Sigmoid colon (tissue), 7 donors: ENCODE data around the gene PRIM2. TPM values are rescaled to one million over a fixed set of nuclear protein-coding genes. Genes with fewer than 3 reads are reported as not detected.

ENCODE experiments used
- DNase-seq: peaks from one replicate; pipeline ENCODE4 v3.0.0-alpha.2; 2019
- H3K27ac ChIP-seq, 4 donors: fragments of 200-600 bp; sonication (generic); one replicate each; pipeline ENCODE4 v1.5.1; 2016 to 2019; ENCODE audit warnings: mild to moderate bottlenecking in 1 of 4
- H3K27me3 ChIP-seq, 3 donors: fragments of 200-600 bp; sonication (generic); one replicate each; pipeline ENCODE4 v1.5.1; 2019; ENCODE audit warnings: mild to moderate bottlenecking in 1 of 3
- H3K36me3 ChIP-seq, 4 donors: fragments of 200-600 bp; sonication (generic); one replicate each; pipeline ENCODE4 v1.5.1; 2016 to 2019
- H3K4me1 ChIP-seq, 4 donors: fragments of 200-600 bp; sonication (generic); one replicate each; pipeline ENCODE4 v1.5.1; 2017 to 2019
- H3K4me3 ChIP-seq, 4 donors: fragments of 200-600 bp; sonication (generic); one replicate each; pipeline ENCODE4 v1.5.1; 2017 to 2019; ENCODE audit warnings: mild to moderate bottlenecking in 2 of 4, moderate library complexity in 1 of 4
- H3K9me3 ChIP-seq, 4 donors: fragments of 200-600 bp in 3 of 4; sonication (generic) in 3 of 4; one replicate each; pipeline versions ENCODE4 v1.5.1 to v1.6.1; 2013 to 2019
- CTCF ChIP-seq, 4 experiments: fragments of 450-650 bp in 3 of 4; fragments of 200-600 bp in 1 of 4; IDR thresholded peaks; one replicate each; pipeline ENCODE4 v1.5.1; 2016 to 2019; ENCODE audit warnings: antibody characterized with exemption in 4 of 4, mild to moderate bottlenecking in 3 of 4, moderate library complexity in 2 of 4
- EP300 ChIP-seq, 4 donors: sonication (generic); formaldehyde crosslinking; IDR thresholded peaks; one replicate each; pipeline ENCODE4 v1.6.1; 2017; ENCODE audit warnings: antibody characterized with exemption in 4 of 4
- POLR2A ChIP-seq, 2 donors: fragments of 450-650 bp; IDR thresholded peaks; one replicate each; pipeline ENCODE4 v1.6.1; 2016; ENCODE audit warnings: antibody characterized with exemption in 2 of 2, mild to moderate bottlenecking in 2 of 2, moderate library complexity in 2 of 2
- POLR2AphosphoS5 ChIP-seq, 4 donors: sonication (generic); formaldehyde crosslinking; IDR thresholded peaks; one replicate each; pipeline ENCODE4 v1.6.1; 2017; ENCODE audit warnings: antibody characterized with exemption in 4 of 4
- whole genome bisulfite sequencing, 2 donors: extraction: QIAGEN DNeasy Blood & Tissue Kit; methylation state at CpG; one replicate each; pipeline ENCODE4 v1.1.7; 2013; 5-methylcytosine and 5-hydroxymethylcytosine counted together
- intact Hi-C: fragments of 100-400 bp; cut with DNase I; formaldehyde crosslinking; loops from one replicate; pipeline ENCODE4 v1.15.1; 2023
- polyA plus RNA-seq, 3 donors: library from polyadenylated mRNA; stranded (reverse); fragments of 200-250 nt; gene quantifications; one replicate each; pipeline ENCODE4 v1.2.3, GENCODE V29; 2013
- total RNA-seq, 4 donors: library from RNA; depleted of rRNA; stranded (reverse); fragments of >200 nt; gene quantifications; one replicate each; pipeline ENCODE4 v1.1.0, GENCODE V29; 2016
- donor health status: healthy with polysubstance abuse.
- donor health status: Bipolar disorder and iron deficiency.
- donor health status: healthy.

Gene PRIM2
- total and polyA plus RNA-seq, 7 donors, result 3.6 to 14.7 (median 10.7) TPM

- no peak for DNase-seq
- Histone ChIP-seq H3K27ac (peak overlapping the region; percentile 10 to 89 (median 87)), H3K4me1 (peaks cover 0 to 56% (median 40%) of the 10 kb centered on the region in 4 donors), H3K4me3 (no peak overlapping the region), H3K9me3 (no peaks in the 10 kb centered on the region), H3K36me3 (peaks cover 0 to 5% (median 0%) of the 10 kb centered on the region in 4 donors), H3K27me3 (no peaks in the 10 kb centered on the region)
- TF ChIP-seq POLR2AphosphoS5 (IDR thresholded peaks at IDR 0.05), result no peak
- no peak for TF ChIP-seq POLR2A (IDR thresholded peaks at IDR 0.05)
- TF ChIP-seq EP300 (IDR thresholded peaks at IDR 0.05), result no peak
- no peak for TF ChIP-seq CTCF (IDR thresholded peaks at IDR 0.05)
- intact Hi-C loops, result loop anchor here (2.0 to 5.0 kb wide), 2 partner anchors 123 to 224 kb away; partner anchors contain the start of gene ZNF451
- WGBS, 2 donors, result 86 to 87% methylated on average over 1 of the region's 1 CpG
These were observed 2.3 kb upstream of the PRIM2 start for GRCh38 chr6:57315111-57315510.

- no peak overlapping the region for H3K4me3 ChIP-seq
- TF ChIP-seq POLR2AphosphoS5 (IDR thresholded peaks at IDR 0.05) (peak in 3 of 4 donors; percentile 46 to 54 (median 51)), EP300 (IDR thresholded peaks at IDR 0.05) (peak in 3 of 4 donors; percentile 41 to 71 (median 54)), CTCF (IDR thresholded peaks at IDR 0.05) (no peak)
- H3K9me3 ChIP-seq, result no peaks in the 10 kb centered on the region
- intact Hi-C loops, result loop anchor here (1.0 to 5.0 kb wide), 4 partner anchors 124 to 361 kb away; partner anchors contain the start of genes BAG2, BEND6 and ZNF451
- WGBS, 2 donors, result 72 to 85% methylated on average over 9 of the region's 9 CpGs
- peak overlapping the region; percentile 72 to 89 (median 87) for H3K27ac ChIP-seq
- H3K36me3 ChIP-seq, result peaks cover 0 to 12% (median 0%) of the 10 kb centered on the region in 4 donors
- no peaks in the 10 kb centered on the region for H3K27me3 ChIP-seq
- peak; percentile 48 for DNase-seq
- H3K4me1 ChIP-seq, result peaks cover 0 to 56% (median 40%) of the 10 kb centered on the region in 4 donors
These were observed 1.6 kb upstream of the PRIM2 start for GRCh38 chr6:57315851-57316250.

GRCh38 chr6:57316581-57317059, 810 bp upstream of the PRIM2 start:
- intact Hi-C loops, result loop anchor here (1.0 to 5.0 kb wide), 4 partner anchors 124 to 362 kb away; partner anchors contain the start of genes BAG2, BEND6 and KIAA1586
- peak; percentile 91 for DNase-seq
- TF ChIP-seq EP300 (IDR thresholded peaks at IDR 0.05) (no peak), POLR2A (IDR thresholded peaks at IDR 0.05) (peak in 1 of 2 donors; percentile 13), CTCF (IDR thresholded peaks at IDR 0.05) (peak; percentile 68 to 87 (median 76)), POLR2AphosphoS5 (IDR thresholded peaks at IDR 0.05) (peak; percentile 21 to 64 (median 58))
- H3K27me3 ChIP-seq, result no peaks in the 10 kb centered on the region
- H3K36me3 ChIP-seq, result peaks cover 0 to 20% (median 0%) of the 10 kb centered on the region in 4 donors
- H3K9me3 ChIP-seq, result no peaks in the 10 kb centered on the region
- H3K4me1 ChIP-seq, result peaks cover 0 to 56% (median 40%) of the 10 kb centered on the region in 4 donors
- peak overlapping the region; percentile 72 to 89 (median 87) for H3K27ac ChIP-seq
- peak overlapping the region; percentile 38 to 60 (median 55) for H3K4me3 ChIP-seq
- 0% methylated on average over 26 of the region's 26 CpGs for WGBS, 2 donors

- Histone ChIP-seq H3K9me3 (peaks cover 0 to 5% (median 0%) of the 10 kb centered on the region in 4 donors), H3K4me3 (no peak overlapping the region), H3K27me3 (no peaks in the 10 kb centered on the region), H3K36me3 (peaks cover 0 to 73% (median 4%) of the 10 kb centered on the region in 4 donors), H3K4me1 (no peaks in the 10 kb centered on the region), H3K27ac (no peak overlapping the region)
- no peak for DNase-seq
- WGBS, 2 donors, result 0% methylated on average over 1 of the region's 1 CpG
- TF ChIP-seq POLR2AphosphoS5 (IDR thresholded peaks at IDR 0.05) (no peak), CTCF (IDR thresholded peaks at IDR 0.05) (peak in 3 of 4 experiments; percentile 13 to 43 (median 37))
- intact Hi-C loops, result no loop called here
These were observed 7.1 kb downstream of the PRIM2 start for GRCh38 chr6:57324538-57324937.
